HEK293 (cell line): Measurements from ENCODE around the gene NR2C2.

ENCODE experiments used
- CTCF ChIA-PET: fragments of 350-600 bp; formaldehyde crosslinking; extraction: SDS; loops from one replicate; lab custom pipeline; 2021; ENCODE audit warnings: antibody characterized with exemption; lab: Yijun Ruan, JAX
- POLR2A ChIA-PET: fragments of 300-600 bp; formaldehyde crosslinking; extraction: SDS; loops from one replicate; lab custom pipeline; 2020; ENCODE audit warnings: antibody characterized with exemption, inconsistent platforms; lab: Yijun Ruan, JAX
- H3K27ac ChIP-seq: fragments of 200-500 bp; sonication (Bioruptor generic); 2 replicates; pipeline ENCODE4 v1.5.1; 2014; ENCODE audit warnings: low read depth, low read length, control low read depth, inconsistent platforms; ENCODE audit errors: extremely low read depth
- H3K36me3 ChIP-seq, 2 experiments: fragments of 200-500 bp in 1 of 2; sonication (Bioruptor generic) in 1 of 2; 1 replicate in 1 of 2; 2 replicates in 1 of 2; pipeline ENCODE4 v1.5.1; 2014 to 2017; ENCODE audit warnings: inconsistent platforms in 2 of 2, low read length in 2 of 2; ENCODE audit not compliant: control insufficient read depth in 2 of 2, insufficient read depth in 1 of 2
- H3K4me1 ChIP-seq: fragments of 200-500 bp; sonication (Bioruptor generic); 2 replicates; pipeline ENCODE4 v1.5.1; 2014; ENCODE audit warnings: mild to moderate bottlenecking, low read length, inconsistent platforms; ENCODE audit not compliant: control insufficient read depth, insufficient read depth
- H3K4me3 ChIP-seq: 2 replicates; pipeline ENCODE4 v1.5.1; 2011; ENCODE audit warnings: low read depth, mild to moderate bottlenecking, control low read depth, low read length, moderate library complexity
- H3K9me3 ChIP-seq: fragments of 200-500 bp; sonication (Bioruptor generic); 2 replicates; pipeline ENCODE4 v1.5.1; 2014; ENCODE audit warnings: low read depth, low read length, inconsistent platforms; ENCODE audit not compliant: control insufficient read depth, insufficient read depth
- GLI4 ChIP-seq: fragments of 450-650 bp; formaldehyde crosslinking; IDR thresholded peaks from 2 replicates; pipeline ENCODE4 v1.5.1; 2016; ENCODE audit warnings: missing biosample characterization, missing genetic modification characterization
- ZNF302 ChIP-seq: fragments of 450-650 bp; formaldehyde crosslinking; IDR thresholded peaks from 2 replicates; pipeline ENCODE4 v1.5.1; 2016; ENCODE audit warnings: missing biosample characterization, missing genetic modification characterization, low read depth
- ZNF48 ChIP-seq: fragments of 450-650 bp; formaldehyde crosslinking; IDR thresholded peaks from 2 replicates; pipeline ENCODE4 v1.5.1; 2016; ENCODE audit warnings: missing biosample characterization, missing genetic modification characterization
- ZNF521 ChIP-seq: fragments of 450-650 bp; formaldehyde crosslinking; IDR thresholded peaks from 2 replicates; pipeline ENCODE4 v1.5.1; 2017; ENCODE audit warnings: missing biosample characterization, mild to moderate bottlenecking, missing genetic modification characterization
- ZNF660 ChIP-seq: fragments of 450-650 bp; IDR thresholded peaks from 2 replicates; pipeline ENCODE4 v1.5.1; 2018; ENCODE audit warnings: missing biosample characterization, mild to moderate bottlenecking, missing genetic modification characterization
- ZNF707 ChIP-seq: fragments of 450-650 bp; formaldehyde crosslinking; IDR thresholded peaks from 2 replicates; pipeline ENCODE4 v1.5.1; 2016; ENCODE audit warnings: missing biosample characterization, missing genetic modification characterization
- ZNF76 ChIP-seq: fragments of 450-650 bp; formaldehyde crosslinking; IDR thresholded peaks from 2 replicates; pipeline ENCODE4; 2016; ENCODE audit warnings: low read depth, missing biosample characterization, missing genetic modification characterization, borderline replicate concordance
- ZNF791 ChIP-seq: fragments of 450-650 bp; formaldehyde crosslinking; IDR thresholded peaks from 2 replicates; pipeline ENCODE4 v1.5.1; 2016; ENCODE audit warnings: missing biosample characterization, missing genetic modification characterization
- ZSCAN16 ChIP-seq: fragments of 450-650 bp; formaldehyde crosslinking; IDR thresholded peaks from 2 replicates; pipeline ENCODE4 v1.5.1; 2016; ENCODE audit warnings: missing biosample characterization, missing genetic modification characterization
- TF ChIP-seq, protein P1 (sequence below): fragments of 450-650 bp; formaldehyde crosslinking; IDR thresholded peaks from 2 replicates; pipeline ENCODE4 v1.5.1; 2016; ENCODE audit warnings: missing biosample characterization, missing genetic modification characterization
- TF ChIP-seq, protein P2 (sequence below): fragments of 450-650 bp; formaldehyde crosslinking; IDR thresholded peaks from 2 replicates; pipeline ENCODE4 v1.5.1; 2016; ENCODE audit warnings: missing biosample characterization, missing genetic modification characterization
- TF ChIP-seq, protein P3 (sequence below): fragments of 450-650 bp; formaldehyde crosslinking; IDR thresholded peaks from 2 replicates; pipeline ENCODE4 v1.5.1; 2016; ENCODE audit warnings: missing biosample characterization, missing genetic modification characterization
- TF ChIP-seq, protein P4 (sequence below): fragments of 450-650 bp; formaldehyde crosslinking; IDR thresholded peaks from 2 replicates; pipeline ENCODE4 v1.5.1; 2016; ENCODE audit warnings: missing biosample characterization, missing genetic modification characterization
- TF ChIP-seq, protein P5 (sequence below): fragments of 450-650 bp; formaldehyde crosslinking; conservative IDR thresholded peaks from 2 replicates; pipeline ENCODE4 v1.5.1; 2016; ENCODE audit warnings: low read depth, missing biosample characterization, missing genetic modification characterization

NR2C2 gene

GRCh38 chr3:14929310-14930074 lies 17.9 kb upstream of the NR2C2 start (continued):
- no peak for TF ChIP-seq ZNF76 (tag by site-specific recombination)
- no peak for TF ChIP-seq ZNF302 (tag by site-specific recombination)
- no peak for TF ChIP-seq ZSCAN16 (tag by site-specific recombination)
- no peak for TF ChIP-seq GLI4
- TF ChIP-seq, protein P1, sequence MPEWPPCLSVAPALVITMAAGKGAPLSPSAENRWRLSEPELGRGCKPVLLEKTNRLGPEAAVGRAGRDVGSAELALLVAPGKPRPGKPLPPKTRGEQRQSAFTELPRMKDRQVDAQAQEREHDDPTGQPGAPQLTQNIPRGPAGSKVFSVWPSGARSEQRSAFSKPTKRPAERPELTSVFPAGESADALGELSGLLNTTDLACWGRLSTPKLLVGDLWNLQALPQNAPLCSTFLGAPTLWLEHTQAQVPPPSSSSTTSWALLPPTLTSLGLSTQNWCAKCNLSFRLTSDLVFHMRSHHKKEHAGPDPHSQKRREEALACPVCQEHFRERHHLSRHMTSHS = no peak
- TF ChIP-seq ZNF521 (tag by site-specific recombination) = no peak
- TF ChIP-seq, protein P2, sequence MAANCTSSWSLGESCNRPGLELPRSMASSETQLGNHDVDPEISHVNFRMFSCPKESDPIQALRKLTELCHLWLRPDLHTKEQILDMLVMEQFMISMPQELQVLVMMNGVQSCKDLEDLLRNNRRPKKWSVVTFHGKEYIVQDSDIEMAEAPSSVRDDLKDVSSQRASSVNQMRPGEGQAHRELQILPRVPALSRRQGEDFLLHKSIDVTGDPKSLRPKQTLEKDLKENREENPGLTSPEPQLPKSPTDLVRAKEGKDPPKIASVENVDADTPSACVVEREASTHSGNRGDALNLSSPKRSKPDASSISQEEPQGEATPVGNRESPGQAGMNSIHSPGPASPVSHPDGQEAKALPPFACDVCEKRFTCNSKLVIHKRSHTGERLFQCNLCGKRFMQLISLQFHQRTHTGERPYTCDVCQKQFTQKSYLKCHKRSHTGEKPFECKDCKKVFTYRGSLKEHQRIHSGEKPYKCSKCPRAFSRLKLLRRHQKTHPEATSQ (tag by site-specific recombination) = no peak
- TF ChIP-seq, protein P3, sequence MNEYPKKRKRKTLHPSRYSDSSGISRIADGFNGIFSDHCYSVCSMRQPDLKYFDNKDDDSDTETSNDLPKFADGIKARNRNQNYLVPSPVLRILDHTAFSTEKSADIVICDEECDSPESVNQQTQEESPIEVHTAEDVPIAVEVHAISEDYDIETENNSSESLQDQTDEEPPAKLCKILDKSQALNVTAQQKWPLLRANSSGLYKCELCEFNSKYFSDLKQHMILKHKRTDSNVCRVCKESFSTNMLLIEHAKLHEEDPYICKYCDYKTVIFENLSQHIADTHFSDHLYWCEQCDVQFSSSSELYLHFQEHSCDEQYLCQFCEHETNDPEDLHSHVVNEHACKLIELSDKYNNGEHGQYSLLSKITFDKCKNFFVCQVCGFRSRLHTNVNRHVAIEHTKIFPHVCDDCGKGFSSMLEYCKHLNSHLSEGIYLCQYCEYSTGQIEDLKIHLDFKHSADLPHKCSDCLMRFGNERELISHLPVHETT = no peak
- no peak for TF ChIP-seq ZNF48 (tag by site-specific recombination)
- no peak for TF ChIP-seq ZNF660 (tag by site-specific recombination)
- TF ChIP-seq, all 188 proteins: peak for 0

- no peak overlapping the region for H3K27ac ChIP-seq
- no peak overlapping the region for H3K4me3 ChIP-seq
- POLR2A ChIA-PET = interaction anchor here (0.9 kb wide), 1 partner anchor 13 kb away, joined by 4 read pairs; no protein-coding TSS in a partner anchor
- H3K9me3 ChIP-seq = no peaks in the 10 kb centered on the region
- TF ChIP-seq, protein P4, sequence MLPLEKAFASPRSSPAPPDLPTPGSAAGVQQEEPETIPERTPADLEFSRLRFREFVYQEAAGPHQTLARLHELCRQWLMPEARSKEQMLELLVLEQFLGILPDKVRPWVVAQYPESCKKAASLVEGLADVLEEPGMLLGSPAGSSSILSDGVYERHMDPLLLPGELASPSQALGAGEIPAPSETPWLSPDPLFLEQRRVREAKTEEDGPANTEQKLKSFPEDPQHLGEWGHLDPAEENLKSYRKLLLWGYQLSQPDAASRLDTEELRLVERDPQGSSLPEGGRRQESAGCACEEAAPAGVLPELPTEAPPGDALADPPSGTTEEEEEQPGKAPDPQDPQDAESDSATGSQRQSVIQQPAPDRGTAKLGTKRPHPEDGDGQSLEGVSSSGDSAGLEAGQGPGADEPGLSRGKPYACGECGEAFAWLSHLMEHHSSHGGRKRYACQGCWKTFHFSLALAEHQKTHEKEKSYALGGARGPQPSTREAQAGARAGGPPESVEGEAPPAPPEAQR (tag by site-specific recombination) = no peak
- TF ChIP-seq ZNF707 = no peak
- TF ChIP-seq, protein P5, sequence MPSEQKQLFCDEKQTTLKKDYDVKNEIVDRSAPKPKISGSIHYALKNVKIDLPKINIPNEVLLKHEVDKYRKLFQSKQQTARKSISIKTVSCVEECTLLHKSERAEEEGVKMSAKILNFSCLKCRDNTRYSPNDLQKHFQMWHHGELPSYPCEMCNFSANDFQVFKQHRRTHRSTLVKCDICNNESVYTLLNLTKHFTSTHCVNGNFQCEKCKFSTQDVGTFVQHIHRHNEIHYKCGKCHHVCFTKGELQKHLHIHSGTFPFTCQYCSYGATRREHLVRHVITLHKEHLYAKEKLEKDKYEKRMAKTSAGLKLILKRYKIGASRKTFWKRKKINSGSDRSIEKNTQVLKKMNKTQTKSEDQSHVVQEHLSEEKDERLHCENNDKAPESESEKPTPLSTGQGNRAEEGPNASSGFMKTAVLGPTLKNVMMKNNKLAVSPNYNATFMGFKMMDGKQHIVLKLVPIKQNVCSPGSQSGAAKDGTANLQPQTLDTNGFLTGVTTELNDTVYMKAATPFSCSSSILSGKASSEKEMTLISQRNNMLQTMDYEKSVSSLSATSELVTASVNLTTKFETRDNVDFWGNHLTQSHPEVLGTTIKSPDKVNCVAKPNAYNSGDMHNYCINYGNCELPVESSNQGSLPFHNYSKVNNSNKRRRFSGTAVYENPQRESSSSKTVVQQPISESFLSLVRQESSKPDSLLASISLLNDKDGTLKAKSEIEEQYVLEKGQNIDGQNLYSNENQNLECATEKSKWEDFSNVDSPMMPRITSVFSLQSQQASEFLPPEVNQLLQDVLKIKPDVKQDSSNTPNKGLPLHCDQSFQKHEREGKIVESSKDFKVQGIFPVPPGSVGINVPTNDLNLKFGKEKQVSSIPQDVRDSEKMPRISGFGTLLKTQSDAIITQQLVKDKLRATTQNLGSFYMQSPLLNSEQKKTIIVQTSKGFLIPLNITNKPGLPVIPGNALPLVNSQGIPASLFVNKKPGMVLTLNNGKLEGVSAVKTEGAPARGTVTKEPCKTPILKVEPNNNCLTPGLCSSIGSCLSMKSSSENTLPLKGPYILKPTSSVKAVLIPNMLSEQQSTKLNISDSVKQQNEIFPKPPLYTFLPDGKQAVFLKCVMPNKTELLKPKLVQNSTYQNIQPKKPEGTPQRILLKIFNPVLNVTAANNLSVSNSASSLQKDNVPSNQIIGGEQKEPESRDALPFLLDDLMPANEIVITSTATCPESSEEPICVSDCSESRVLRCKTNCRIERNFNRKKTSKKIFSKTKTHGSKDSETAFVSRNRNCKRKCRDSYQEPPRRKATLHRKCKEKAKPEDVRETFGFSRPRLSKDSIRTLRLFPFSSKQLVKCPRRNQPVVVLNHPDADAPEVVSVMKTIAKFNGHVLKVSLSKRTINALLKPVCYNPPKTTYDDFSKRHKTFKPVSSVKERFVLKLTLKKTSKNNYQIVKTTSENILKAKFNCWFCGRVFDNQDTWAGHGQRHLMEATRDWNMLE (tag by site-specific recombination) = no peak
- TF ChIP-seq ZNF791 (tag by site-specific recombination) = no peak
- no peaks in the 10 kb centered on the region for H3K36me3 ChIP-seq
- CTCF ChIA-PET = interaction anchor here (3.1 kb wide), 1 partner anchor 12 kb away, joined by 16 read pairs; no protein-coding TSS in a partner anchor
- H3K4me1 ChIP-seq = peaks cover 3% of the 10 kb centered on the region; the same call in 1 of the 2 replicates
Measured at GRCh38 chr3:14933820-14934425, 13.5 kb upstream of the NR2C2 start.
